Measurements from ENCODE around the gene CARS1. TPM values are rescaled to one million over a fixed set of nuclear protein-coding genes. Genes with fewer than 3 reads are reported as not detected.

CARS1 gene
- total RNA-seq, 6 experiments from 2014 or later, result 51.2 to 64.3 (median 56.1) TPM

DNA sequence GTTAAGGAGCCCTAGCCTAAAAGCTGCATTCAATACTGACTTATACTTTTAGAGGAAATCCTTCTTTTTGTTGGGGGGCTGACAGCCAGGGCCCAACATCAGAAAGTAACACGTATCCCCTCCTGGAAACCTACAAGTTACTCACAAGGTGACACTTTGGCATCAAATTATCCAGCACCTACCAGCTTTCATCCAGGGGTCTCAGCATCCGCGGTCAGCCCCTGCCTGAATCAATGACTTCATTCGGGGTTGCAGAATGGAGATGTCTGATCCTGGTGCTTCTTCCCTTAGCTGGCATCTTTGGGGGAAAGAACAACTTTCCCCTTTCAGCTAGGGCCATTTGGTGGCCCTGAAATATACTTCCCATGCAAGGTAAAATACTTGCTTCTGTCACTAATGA, 59.8 kb downstream of the CARS1 start:
- DNase-seq, result no peak
- H3K27me3 Mint-ChIP-seq (ENCODE audit: insufficient read depth), result peaks cover 2% of the 10 kb centered on the region
- H3K4me1 Mint-ChIP-seq (ENCODE audit: low read depth), result peaks cover 6% of the 10 kb centered on the region
- TF ChIP-seq, protein P1, sequence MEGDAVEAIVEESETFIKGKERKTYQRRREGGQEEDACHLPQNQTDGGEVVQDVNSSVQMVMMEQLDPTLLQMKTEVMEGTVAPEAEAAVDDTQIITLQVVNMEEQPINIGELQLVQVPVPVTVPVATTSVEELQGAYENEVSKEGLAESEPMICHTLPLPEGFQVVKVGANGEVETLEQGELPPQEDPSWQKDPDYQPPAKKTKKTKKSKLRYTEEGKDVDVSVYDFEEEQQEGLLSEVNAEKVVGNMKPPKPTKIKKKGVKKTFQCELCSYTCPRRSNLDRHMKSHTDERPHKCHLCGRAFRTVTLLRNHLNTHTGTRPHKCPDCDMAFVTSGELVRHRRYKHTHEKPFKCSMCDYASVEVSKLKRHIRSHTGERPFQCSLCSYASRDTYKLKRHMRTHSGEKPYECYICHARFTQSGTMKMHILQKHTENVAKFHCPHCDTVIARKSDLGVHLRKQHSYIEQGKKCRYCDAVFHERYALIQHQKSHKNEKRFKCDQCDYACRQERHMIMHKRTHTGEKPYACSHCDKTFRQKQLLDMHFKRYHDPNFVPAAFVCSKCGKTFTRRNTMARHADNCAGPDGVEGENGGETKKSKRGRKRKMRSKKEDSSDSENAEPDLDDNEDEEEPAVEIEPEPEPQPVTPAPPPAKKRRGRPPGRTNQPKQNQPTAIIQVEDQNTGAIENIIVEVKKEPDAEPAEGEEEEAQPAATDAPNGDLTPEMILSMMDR (IDR thresholded peaks at IDR 0.05), result no peak
- no peak overlapping the region for H3K27ac Mint-ChIP-seq
- H3K4me3 Mint-ChIP-seq, result no peak overlapping the region
- no peaks in the 10 kb centered on the region for H3K9me3 Mint-ChIP-seq
- peaks cover 5% of the 10 kb centered on the region for H3K36me3 Mint-ChIP-seq (ENCODE audit: low read depth)

GRCh38 chr11:2996976-2997375, 60.2 kb downstream of the CARS1 start:
- peaks cover 6% of the 10 kb centered on the region for H3K4me1 Mint-ChIP-seq (ENCODE audit: low read depth)
- H3K36me3 Mint-ChIP-seq (ENCODE audit: low read depth), result peaks cover 5% of the 10 kb centered on the region
- DNase-seq, result no peak
- H3K4me3 Mint-ChIP-seq, result no peak overlapping the region
- no peak overlapping the region for H3K27ac Mint-ChIP-seq
- H3K9me3 Mint-ChIP-seq, result no peaks in the 10 kb centered on the region
- TF ChIP-seq, protein P1 (IDR thresholded peaks at IDR 0.05), result no peak
- H3K27me3 Mint-ChIP-seq (ENCODE audit: insufficient read depth), result peaks cover 2% of the 10 kb centered on the region

GRCh38 chr11:2995893-2996554, 61.2 kb downstream of the CARS1 start:
- peaks cover 6% of the 10 kb centered on the region for H3K4me1 Mint-ChIP-seq (ENCODE audit: low read depth)
- no peaks in the 10 kb centered on the region for H3K9me3 Mint-ChIP-seq
- H3K36me3 Mint-ChIP-seq (ENCODE audit: low read depth), result peaks cover 7% of the 10 kb centered on the region
- no peak overlapping the region for H3K4me3 Mint-ChIP-seq
- TF ChIP-seq, protein P1 (IDR thresholded peaks at IDR 0.05), result no peak
- no peak overlapping the region for H3K27ac Mint-ChIP-seq
- H3K27me3 Mint-ChIP-seq (ENCODE audit: insufficient read depth), result peaks cover 4% of the 10 kb centered on the region
- DNase-seq, result no peak

DNA sequence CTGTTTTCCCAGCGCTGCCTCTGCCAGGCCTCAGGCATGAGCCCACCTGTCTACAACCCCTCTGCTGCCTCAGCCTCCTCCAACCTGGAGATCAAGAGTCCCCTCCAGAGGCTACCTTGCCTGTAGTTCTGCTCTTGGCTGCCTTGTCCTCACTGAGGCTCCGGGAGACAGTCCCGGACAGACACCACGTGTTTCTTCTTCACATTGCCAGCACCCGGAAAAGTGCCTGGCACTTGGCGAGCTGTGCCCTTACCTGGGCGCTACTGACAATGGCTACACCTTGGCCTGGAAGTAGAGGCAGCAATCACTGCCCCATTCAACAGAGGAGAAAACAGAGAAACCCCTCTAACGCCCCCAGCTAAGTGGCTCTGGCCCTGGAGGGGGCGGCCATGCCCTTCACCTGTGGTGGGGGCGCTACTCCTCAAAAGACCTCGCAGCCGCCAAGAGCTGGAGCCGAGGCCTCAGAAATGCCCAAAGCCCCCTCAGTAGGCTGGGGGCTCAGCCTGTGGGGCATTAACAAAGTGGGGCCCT, 62.1 kb downstream of the CARS1 start:
- TF ChIP-seq, protein P1 (IDR thresholded peaks at IDR 0.05), result no peak
- peaks cover 4% of the 10 kb centered on the region for H3K4me1 Mint-ChIP-seq (ENCODE audit: low read depth)
- H3K27me3 Mint-ChIP-seq (ENCODE audit: insufficient read depth), result peaks cover 4% of the 10 kb centered on the region
- H3K27ac Mint-ChIP-seq, result no peak overlapping the region
- H3K36me3 Mint-ChIP-seq (ENCODE audit: low read depth), result peaks cover 8% of the 10 kb centered on the region
- H3K4me3 Mint-ChIP-seq, result no peak overlapping the region
- no peak for DNase-seq
- H3K9me3 Mint-ChIP-seq, result no peaks in the 10 kb centered on the region

DNA sequence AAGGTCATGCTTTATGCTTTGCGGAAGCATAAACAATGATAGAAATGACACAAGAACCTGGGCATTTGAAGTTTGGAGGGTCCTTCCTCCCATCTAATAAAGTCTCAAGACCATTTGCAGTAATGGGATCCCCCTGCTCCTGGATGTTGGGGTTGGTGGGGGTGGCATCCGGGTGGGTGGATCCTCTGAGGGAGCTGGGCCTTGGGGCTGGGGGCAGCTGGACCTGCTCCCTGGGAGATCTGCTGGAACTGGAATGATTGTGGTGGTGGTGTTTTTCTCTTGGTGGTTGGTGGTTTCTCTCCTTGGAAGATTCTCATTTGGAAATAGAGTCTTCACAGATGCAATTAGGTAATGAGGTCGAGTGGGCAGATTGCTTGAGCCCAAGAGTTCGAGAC, 62.9 kb downstream of the CARS1 start:
- no peaks in the 10 kb centered on the region for H3K9me3 Mint-ChIP-seq
- peaks cover 8% of the 10 kb centered on the region; the same call in 1 of the 2 replicates for H3K36me3 Mint-ChIP-seq (ENCODE audit: low read depth)
- H3K27me3 Mint-ChIP-seq (ENCODE audit: insufficient read depth), result peaks cover 4% of the 10 kb centered on the region
- no peak for DNase-seq
- H3K4me1 Mint-ChIP-seq (ENCODE audit: low read depth), result peaks cover 12% of the 10 kb centered on the region
- TF ChIP-seq, protein P1 (IDR thresholded peaks at IDR 0.05), result no peak
- H3K4me3 Mint-ChIP-seq, result no peak overlapping the region
- H3K27ac Mint-ChIP-seq, result no peak overlapping the region
